GM18519 (cell line): Measurements from ENCODE around the gene RALGAPB.
"Not testable (repeated sequence)": the region's sequence is repeated elsewhere in the genome, so short reads cannot be mapped to it uniquely, and the experiment has no call there.

Experiments used
- ATAC-seq: cut with Tn5 transposase; IDR thresholded peaks from one replicate; pipeline ENCODE4 v1.9.1; 2021; ENCODE audit warnings: mild to moderate bottlenecking, moderate library complexity; ENCODE audit not compliant: unreplicated experiment, low FRiP score

Gene RALGAPB

GRCh38 chr20:38446441-38447209 is 26.0 kb upstream of the RALGAPB start:
- peak; percentile 69 for ATAC-seq

GRCh38 chr20:38447251-38447661 is 25.4 kb upstream of the RALGAPB start:
- no peak for ATAC-seq

GRCh38 chr20:38447931-38448675 is 24.5 kb upstream of the RALGAPB start:
- no peak for ATAC-seq

DNA sequence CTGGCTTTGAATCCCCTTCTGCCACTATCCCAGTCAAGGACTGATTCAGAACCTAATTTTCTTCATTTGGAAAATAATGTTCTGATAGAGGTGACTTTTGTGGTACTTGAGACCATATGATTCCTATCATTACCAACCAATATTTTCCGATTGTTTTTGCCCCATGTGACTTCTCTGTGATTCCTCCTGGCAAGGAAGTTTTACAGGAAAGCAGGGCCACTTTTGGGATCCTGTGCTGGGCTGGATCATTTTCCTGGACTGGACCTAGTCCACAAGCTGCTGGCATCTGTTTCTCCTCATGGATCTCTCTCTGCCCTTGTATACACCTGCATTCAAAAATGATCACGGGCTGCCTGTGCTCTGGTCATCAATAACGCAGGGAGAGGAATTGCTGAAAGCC is 23.6 kb upstream of the RALGAPB start:
- ATAC-seq, result no peak

DNA sequence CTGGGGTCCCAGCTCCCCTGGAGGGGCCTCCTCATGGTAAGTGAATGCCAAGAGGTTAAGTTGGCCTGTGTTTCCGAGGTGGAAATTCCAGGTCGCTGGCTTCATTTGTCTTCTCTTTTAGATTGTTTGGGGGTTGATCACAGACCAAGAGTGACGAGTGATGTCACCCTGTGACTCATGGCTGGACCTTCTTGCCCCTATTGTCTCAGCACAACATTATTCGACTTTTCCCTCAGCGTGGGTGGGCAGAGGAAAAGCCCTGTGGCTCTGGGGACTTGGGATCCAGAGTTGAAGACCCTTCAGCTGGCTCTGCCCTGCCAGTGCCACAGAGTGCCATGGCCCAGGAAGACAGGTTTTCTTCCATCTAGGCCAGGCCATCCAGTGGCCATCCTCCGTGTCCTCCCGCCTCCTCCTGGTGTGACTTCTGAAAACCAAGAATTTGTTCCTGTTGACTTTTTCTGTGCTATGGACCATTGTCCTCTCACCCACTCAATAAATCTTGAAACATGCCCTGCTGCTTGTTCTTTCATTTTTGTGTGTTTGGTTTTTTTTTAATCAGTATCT is 22.1 kb upstream of the RALGAPB start:
- ATAC-seq, result no peak

DNA sequence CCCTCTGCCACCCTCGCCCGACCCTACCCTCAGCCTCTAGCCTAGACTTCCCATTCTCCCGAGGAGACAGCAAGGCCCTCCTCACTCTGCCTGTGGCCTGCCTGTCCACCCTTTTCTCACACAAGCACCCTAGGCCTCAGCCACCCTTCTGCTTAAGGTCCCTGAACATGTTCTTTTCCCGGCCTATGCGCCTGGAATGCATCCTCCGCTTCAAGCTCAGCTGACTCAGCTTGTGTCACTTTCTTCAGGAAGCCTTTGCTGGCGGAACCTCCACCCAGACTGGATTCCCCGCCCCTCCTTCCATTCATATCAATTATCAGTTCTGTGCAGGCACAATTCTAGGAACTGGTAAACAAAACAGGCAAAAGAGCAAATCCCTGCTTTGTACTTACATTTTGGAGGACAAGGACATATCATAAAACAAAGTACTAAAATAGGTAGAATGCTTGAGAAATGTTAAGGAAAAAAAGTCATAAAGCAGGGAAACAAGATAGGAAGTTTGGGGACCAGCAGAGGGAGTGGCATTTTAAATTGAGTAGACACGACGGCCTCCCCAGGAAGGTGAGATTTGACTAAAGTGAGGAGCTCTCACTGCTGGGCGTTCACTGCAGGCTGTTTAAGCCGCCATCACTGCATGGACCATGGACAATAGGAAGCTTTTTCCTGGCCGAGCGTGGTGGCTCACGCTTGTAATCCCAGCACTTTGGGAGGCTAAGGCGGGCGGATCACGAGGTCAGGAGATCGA is 19.6 kb upstream of the RALGAPB start:
- no peak for ATAC-seq

DNA sequence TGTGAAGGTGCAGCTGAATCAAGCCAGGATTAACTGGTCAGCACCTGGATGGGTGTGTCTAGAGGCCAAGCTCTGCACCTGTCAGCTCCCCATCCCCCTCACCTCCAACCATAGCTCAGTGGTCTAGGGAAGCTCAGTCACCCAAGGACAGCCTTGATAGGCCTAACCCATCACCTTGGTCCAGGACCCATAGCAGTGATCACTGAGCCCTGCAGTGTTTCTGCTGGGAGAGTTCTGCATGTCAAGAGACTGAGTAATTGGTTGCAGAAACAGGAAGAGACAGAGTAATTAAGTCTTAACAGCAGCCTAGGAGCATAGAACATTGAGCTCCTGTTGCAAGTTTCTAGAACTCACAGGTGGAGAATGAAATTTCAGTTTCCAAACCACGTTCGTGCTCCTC is 18.7 kb upstream of the RALGAPB start:
- peak; percentile 67 for ATAC-seq

GRCh38 chr20:38454556-38455473 is 17.8 kb upstream of the RALGAPB start:
- ATAC-seq, result no peak

DNA sequence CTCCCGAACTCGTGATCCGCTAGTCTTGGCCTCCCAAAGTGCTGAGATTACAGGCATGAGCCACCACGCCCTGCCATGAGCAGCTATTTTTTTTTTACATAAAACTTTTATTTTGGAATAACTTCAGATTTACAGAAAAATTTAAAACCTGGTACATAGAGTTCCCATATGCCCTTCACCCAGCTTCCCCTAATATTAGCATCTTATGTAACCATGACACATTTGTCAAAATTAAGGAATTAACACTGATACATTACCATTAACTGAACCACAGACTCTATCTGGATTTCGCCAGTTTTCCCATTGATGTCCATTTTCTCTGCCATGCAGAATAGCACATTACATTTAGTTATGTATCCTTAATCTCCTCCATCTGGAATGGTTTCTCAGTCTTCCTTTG is 14.3 kb upstream of the RALGAPB start:
- no peak for ATAC-seq

DNA sequence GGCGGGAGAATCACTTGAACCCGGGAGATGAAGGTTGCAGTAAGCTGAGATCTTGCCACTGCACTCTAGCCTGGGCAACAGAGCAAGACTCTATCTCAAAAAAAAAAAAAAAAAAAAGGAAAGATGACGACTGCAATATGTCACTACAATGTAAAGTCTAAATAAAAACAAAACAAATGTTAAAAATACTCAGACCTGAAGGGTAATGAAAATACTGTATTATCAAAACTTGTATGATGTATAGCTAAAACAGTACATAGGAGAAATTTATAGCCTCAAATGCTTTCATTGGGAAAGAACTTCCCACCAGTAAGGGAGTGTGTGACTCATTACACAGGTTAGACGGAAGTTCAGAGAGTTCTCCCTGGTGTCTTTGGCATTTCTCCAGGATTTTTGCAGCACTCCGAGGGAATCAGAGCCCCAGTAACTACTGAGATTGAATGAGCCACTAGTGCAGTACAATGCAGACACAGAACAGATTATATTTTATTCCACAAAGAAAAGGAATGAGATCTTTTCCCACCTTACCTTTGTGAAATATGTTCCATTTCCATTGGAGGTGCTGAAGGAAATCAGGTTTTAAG is 12.5 kb upstream of the RALGAPB start:
- ATAC-seq, result no peak

- not testable (repeated sequence) for ATAC-seq
Measured at GRCh38 chr20:38460631-38461030, 12.0 kb upstream of the RALGAPB start.

GRCh38 chr20:38461167-38461566 is 11.5 kb upstream of the RALGAPB start:
- ATAC-seq, result not testable (repeated sequence)

- not testable (repeated sequence) for ATAC-seq
Measured at GRCh38 chr20:38461569-38461968, 11.1 kb upstream of the RALGAPB start.

- ATAC-seq, result no peak
Measured at GRCh38 chr20:38466171-38466570, 6.5 kb upstream of the RALGAPB start.

DNA sequence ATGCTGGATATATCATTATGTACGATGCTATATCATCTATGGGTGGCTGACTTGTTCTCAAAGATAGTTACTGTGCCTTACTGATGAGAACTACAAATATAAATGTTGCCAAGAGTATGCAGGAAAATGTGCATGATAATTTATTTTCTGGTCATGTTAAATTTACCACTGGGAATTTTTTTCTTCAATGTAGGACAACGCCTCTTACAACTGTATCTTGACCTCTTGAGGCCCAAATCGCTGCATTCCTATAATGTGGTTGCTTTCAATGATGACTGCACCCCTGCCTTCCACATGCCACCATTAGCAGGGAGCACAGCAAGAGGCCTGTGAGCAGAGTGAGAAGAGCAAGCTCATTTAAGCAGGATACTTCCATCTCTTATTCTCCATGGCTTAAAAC is 5.7 kb upstream of the RALGAPB start:
- ATAC-seq, result no peak

- ATAC-seq, result no peak
Measured at GRCh38 chr20:38471245-38471644, 1.4 kb upstream of the RALGAPB start.

GRCh38 chr20:38471987-38472512 is 593 bp upstream of the RALGAPB start:
- ATAC-seq, result no peak

DNA sequence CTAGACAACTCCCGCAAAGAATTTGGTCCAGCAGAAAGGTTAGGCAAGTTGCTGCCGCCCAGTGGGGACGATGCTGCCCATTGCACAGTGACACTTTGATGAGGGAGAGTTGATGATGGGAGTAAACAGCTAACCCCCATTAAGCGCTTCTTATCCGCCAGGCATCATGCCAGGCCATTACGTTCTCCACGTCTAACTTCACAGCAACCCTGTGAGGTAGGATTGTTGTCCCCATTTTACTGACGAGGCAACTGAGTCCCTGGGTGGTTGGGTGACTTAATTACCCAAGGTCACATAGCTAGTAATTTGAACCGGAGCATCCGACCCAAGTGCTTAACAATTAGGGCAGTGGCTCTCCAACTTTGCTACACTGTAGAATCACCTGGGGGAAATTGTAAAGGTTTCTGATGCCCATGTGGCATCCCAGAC is 738 bp downstream of the RALGAPB start:
- no peak for ATAC-seq

DNA sequence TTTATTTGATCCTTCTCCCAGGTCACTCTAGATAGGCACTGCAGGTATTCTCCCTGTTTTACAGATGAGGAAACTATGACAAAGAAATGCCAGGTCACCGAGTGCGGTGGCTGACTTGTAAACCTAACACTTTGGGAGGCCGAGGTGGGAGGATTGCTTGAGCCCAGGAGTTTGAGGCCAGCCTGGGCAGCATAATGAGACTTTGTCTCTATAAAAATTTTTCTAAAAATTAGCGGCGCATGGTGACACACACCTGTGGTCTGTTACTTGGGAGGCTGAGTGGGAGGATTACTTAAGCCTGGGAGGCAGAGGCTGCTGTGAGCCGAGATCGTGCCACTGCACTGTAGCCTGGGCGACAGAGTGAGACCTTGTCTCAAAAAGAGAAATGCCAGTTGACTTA is 5.1 kb downstream of the RALGAPB start:
- no peak for ATAC-seq
